Lung microvascular endothelial cell (primary cell): ENCODE measurements around the gene FOXI1. TPM values are rescaled to one million over a fixed set of nuclear protein-coding genes. Genes with fewer than 3 reads are reported as not detected.

ENCODE experiments used
- DNase-seq, 2 donors: peaks; one replicate each; pipeline versions ENCODE4 v3.0.0 to v3.0.0-alpha.2; 2010; ENCODE audit warnings: low read depth in 2 of 2
- total RNA-seq: library from RNA; depleted of rRNA; stranded (reverse); fragments of >200 nt; gene quantifications from 2 replicates; pipeline ENCODE4 v1.2.1, GENCODE V29; 2014

FOXI1 gene
- total RNA-seq = not detected in 2 replicates

DNA sequence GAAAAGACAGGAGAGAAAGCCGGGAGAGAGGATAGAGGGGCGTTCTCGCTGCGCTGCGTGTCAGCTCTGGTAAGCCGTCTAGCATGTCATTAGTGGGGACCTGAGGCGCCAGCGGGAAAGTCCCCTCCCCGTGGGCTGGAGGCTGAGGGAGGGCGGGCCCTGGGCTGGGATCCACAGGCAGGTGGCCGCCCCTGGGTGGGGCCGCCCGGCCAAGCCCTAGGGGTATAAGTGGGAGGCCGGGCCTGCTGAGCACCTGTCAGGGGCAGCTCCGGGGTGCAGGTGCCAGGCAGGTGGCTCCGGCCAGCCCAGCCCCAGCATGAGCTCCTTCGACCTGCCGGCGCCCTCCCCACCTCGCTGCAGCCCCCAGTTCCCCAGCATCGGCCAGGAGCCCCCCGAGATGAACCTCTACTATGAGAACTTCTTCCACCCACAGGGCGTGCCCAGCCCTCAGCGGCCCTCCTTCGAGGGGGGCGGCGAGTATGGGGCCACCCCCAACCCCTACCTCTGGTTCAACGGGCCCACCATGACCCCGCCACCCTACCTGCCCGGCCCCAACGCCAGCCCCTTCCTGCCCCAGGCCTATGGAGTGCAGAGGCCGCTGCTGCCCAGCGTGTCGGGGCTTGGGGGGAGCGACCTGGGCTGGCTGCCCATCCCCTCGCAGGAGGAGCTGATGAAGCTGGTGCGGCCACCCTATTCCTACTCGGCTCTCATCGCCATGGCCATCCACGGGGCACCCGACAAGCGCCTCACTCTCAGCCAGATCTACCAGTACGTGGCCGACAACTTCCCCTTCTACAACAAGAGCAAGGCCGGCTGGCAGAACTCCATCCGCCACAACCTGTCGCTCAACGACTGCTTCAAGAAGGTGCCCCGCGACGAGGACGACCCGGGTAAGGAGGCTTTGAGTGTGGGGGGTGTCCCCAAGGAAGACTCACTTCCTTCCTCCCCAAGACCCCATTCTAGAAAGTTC is at the start of gene FOXI1:
Gene FOXI1, plus strand, starts transcription at position 256 of the 970 bp plus-strand sequence. Its CDS starts 61 bp downstream, at position 317.
- no peak for DNase-seq

- DNase-seq = no peak
These were observed 49.0 kb upstream of the FOXI1 start for GRCh38 chr5:170056561-170057267.

DNA sequence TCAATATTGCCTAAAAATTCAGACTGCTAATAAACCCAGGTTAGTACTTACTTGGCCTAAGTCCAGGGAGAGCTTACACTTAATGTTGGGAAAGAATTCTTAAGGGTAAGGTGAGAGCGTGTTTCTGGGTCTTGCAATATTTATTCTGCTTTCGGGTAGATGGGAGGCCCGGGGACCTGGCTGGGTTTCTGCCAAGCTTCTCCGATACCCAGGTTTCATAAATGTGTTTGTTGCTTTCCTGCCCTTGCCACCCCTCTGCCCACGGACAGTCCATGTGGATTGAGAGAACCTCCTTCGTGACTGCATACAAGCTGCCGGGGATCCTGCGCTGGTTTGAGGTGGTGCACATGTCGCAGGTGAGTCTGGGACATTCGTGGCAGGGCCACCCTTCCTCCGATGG is 48.4 kb upstream of the FOXI1 start:
- DNase-seq = no peak

DNA sequence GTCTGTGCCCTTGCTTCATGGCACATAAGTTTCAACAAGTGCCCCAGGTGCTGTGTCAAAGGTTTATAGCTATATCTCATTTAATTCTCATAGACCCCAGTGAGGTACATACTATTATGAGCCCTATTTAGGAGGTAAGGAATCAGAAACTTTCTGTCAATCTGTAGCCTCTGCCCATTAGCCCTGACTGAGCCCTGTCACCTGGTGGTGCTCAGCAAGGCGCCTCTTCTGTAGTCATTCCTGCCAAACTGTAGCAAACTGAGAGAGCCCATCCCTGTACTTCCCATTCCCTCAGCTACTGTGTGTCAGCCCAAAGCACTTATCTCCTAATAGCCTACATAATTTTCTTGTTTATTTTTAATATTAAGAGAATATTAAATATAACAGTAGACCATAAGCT is 46.5 kb upstream of the FOXI1 start:
- no peak for DNase-seq

- no peak for DNase-seq
These were observed 38.5 kb upstream of the FOXI1 start for GRCh38 chr5:170067152-170067551.

DNA sequence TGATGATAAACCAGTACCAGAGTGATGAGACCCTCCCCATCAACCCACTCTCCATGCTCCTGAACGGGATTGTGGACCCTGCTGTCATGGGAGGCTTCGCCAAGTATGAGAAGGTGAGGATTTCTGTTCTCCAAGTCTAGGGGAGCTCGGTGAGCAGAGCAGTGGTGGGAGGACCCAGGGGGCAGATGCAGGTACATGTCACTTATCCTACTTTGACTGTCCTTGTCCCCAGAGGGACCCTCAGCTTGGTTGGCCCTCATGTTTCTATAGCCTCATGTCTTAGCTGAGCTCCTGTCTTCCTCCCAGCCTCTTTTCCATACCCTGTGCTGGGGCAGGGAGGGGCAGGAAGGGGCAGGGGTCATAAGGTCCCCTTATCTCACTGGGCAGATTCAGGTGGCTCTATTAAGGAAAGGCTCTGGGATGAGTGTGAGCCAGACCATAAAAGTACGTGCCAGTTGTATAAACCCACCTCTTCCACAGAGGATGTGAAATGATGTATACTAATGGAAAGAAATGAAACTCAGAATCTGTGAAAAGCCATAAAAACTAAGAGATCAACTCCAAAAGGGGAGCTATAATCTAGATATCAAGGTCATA is 38.0 kb upstream of the FOXI1 start:
- peak in 1 of 2 donors; percentile 67 for DNase-seq

GRCh38 chr5:170069512-170069911 is 36.2 kb upstream of the FOXI1 start:
- no peak for DNase-seq

GRCh38 chr5:170070556-170071412 is 34.9 kb upstream of the FOXI1 start:
- peak; percentile 61 to 68 for DNase-seq

- DNase-seq = no peak
These were observed 33.9 kb upstream of the FOXI1 start for GRCh38 chr5:170071748-170072147.

- no peak for DNase-seq
These were observed 30.0 kb upstream of the FOXI1 start for GRCh38 chr5:170075696-170076095.

- DNase-seq = no peak
These were observed 29.5 kb upstream of the FOXI1 start for GRCh38 chr5:170076211-170076610.

DNA sequence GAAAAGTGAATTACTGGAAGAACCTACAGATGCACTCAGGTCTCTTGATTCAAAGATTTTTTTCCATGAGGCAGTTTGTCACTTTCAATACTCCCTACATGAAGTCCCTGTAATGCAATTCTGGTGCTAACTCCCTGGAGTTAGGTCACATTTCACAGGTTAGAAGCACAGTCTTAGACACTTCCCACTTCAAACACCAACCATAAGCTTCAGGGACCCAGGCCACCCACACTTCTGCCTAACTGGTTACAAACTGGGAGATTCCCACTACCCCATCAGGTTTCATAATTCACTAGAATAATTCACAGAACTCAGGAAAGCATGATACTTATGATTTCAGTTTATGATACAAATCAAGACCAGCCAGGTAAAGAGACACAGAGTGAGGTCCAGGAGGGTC is 29.0 kb upstream of the FOXI1 start:
- no peak for DNase-seq

DNA sequence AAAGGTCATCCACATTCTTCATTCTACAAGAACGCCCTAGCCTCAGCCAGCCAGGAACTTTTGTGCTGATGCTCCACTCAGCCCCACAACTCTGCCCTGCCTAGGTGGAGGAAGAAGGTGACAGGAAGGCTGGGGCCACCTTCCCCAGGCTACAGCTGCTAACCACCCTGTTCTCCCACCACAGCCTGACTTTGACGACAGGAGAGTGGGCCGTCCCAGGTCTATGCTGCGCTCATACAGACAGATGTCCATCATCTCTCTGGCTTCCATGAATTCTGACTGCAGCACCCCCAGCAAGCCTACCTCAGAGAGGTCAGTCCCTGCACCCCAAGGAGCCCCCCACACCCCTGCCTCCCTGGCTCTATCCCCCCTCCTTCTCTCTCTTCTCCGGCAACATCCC is 28.2 kb upstream of the FOXI1 start:
- DNase-seq = no peak

DNA sequence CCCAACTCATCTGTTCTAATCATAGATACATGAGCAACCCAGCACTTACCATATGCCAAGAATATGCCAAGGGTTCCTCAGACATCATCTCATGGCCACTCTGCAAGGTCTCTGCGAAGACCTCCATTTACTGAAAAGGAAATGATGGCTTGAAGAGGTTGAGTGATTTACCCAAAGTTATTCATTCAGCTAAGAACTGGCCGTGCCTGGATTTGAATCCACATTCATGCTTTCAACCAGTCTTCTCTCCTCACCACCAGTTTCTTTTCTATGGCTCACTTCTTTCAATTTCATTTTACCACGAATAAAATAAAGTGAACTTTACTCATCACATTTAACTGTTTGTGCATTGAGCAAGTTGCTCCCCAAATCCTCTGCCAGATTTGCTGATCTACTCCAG is 27.2 kb upstream of the FOXI1 start:
- DNase-seq = no peak

DNA sequence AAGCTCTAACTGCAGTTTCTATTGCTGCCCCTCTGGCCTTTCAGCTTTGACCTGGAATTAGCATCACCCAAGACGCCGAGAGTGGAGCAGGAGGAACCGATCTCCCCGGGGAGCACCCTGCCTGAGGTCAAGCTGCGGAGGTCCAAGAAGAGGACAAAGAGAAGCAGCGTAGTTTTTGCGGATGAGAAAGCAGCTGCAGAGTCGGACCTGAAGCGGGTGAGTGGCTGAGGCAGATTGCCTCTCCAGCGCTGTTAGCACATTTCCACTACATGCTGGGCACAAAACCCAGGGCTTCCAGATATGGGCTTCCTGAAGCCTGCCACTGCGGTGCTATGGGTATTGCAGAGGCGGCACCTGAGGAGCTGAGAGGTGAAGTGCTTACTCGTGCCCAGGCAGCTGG is 26.8 kb upstream of the FOXI1 start:
- no peak for DNase-seq

GRCh38 chr5:170080217-170080616 is 25.5 kb upstream of the FOXI1 start:
- DNase-seq = no peak

- no peak for DNase-seq
These were observed 24.8 kb upstream of the FOXI1 start for GRCh38 chr5:170080786-170081445.

DNA sequence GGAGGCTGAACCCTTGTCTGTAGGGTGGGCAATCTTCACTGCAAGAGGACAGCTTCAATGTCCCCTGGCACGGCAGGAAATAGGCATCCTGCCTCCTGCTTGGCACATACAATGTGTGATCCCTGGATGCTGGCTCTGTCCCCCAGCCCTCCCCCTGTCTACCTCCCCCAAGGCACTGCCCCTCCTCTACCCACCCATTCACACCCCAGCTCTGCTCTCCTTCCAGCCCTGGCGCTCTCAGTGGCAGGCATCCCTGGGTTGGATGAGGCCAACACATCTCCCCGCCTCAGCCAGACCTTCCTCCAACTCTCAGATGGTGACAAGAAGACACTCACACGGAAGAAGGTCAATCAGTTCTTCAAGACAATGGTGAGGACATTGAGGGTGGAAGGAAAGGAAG is 24.1 kb upstream of the FOXI1 start:
- DNase-seq = no peak

GRCh38 chr5:170082701-170083100 is 23.0 kb upstream of the FOXI1 start:
- DNase-seq = no peak

DNA sequence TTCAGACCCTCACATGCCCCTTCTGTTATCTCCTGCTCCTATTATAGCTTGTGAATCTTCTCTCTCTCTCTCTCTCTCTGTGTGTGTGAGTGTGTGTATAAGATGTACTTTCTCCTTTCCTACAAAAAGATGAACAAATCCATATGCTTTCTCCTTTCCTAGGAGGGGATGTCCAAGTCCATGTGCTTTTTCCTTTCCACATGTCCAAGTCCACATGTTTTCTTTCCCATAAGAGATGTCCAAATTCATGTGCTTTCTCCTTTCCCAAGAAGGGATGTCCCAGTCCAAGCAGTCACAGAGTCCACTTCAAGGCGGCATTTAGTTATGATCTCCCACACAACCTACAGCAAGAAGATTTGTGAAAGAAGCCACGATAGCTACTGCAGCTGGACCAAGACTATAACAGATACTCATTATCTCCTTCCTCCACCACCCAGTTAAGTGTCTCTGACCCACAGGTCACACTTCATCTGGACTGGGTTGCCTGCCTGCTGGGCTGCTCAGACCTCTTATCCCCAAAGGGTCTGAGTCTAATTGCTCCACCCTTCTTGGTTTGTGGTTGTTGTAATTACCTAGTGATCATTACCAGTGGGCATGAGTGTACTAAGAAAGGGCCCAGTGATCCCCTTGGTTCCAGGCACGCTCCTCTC is 18.4 kb upstream of the FOXI1 start:
- no peak for DNase-seq
